GM12872 (cell line): Measurements from ENCODE around the gene PEPD.

ENCODE experiments used
- TF ChIP-seq, protein P1 (sequence below): IDR thresholded peaks from 3 replicates; pipeline ENCODE4 v1.5.1; 2011; ENCODE audit warnings: low read depth, mild to moderate bottlenecking, low read length, moderate library complexity; ENCODE audit not compliant: insufficient read depth

PEPD gene

DNA sequence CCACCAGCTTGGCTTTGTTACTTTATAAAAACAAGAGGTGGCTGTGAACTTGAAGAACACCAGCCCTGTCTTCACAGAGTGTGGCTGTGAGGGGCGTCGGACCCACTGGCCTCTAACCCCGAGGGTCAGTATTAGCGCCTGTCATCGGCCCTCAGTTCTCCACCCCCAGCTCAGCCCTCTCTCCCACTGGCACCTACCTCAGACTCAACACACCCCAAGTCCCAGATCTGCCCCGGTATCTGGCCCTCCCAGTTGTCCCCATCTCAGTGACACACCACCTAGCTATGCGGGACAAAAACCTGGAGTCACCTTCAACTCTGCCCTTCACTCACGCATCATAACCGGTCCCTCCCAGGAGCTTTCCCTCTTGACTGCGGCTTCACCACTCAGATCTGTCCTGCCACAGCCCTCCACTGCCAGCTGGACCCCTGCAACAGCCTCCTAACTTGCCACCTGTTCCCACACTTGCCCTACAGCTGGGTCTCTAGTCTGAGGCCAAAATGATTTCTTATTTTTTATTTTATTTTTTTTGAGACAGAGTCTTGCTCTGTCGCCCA lies 45.4 kb downstream of the PEPD start:
- TF ChIP-seq, protein P1, sequence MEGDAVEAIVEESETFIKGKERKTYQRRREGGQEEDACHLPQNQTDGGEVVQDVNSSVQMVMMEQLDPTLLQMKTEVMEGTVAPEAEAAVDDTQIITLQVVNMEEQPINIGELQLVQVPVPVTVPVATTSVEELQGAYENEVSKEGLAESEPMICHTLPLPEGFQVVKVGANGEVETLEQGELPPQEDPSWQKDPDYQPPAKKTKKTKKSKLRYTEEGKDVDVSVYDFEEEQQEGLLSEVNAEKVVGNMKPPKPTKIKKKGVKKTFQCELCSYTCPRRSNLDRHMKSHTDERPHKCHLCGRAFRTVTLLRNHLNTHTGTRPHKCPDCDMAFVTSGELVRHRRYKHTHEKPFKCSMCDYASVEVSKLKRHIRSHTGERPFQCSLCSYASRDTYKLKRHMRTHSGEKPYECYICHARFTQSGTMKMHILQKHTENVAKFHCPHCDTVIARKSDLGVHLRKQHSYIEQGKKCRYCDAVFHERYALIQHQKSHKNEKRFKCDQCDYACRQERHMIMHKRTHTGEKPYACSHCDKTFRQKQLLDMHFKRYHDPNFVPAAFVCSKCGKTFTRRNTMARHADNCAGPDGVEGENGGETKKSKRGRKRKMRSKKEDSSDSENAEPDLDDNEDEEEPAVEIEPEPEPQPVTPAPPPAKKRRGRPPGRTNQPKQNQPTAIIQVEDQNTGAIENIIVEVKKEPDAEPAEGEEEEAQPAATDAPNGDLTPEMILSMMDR = no peak

DNA sequence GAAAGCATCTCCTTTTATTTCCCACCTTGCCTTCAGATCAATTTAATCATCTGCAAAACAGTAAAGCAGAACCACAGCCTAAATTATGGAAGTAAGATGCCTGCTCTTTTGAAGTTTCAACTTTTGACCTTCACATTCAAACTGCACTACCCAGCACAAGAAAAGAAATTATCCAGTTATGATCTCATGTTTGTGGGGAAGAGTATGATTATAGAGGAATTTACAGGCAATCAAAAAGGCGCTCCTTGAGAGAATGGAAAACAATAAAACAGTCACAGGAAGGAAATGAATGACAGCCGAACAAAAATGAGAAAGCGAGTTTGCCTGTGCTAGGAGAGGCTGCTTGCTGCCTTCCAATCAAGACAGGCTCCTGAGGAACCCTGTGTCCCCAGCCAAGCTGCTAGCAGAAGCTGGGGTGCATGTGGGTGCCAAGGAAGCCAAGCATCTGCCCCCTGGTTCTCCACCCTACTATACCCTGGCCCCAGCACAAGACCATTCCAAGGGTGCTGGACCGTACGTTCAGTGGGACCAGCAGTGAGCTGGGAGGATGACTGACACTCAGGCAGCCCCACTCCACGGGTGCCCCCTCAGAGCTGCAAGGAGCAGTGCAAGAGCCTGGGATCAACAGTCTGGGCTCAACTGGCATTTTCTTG lies 47.8 kb downstream of the PEPD start:
- TF ChIP-seq, protein P1 = no peak

DNA sequence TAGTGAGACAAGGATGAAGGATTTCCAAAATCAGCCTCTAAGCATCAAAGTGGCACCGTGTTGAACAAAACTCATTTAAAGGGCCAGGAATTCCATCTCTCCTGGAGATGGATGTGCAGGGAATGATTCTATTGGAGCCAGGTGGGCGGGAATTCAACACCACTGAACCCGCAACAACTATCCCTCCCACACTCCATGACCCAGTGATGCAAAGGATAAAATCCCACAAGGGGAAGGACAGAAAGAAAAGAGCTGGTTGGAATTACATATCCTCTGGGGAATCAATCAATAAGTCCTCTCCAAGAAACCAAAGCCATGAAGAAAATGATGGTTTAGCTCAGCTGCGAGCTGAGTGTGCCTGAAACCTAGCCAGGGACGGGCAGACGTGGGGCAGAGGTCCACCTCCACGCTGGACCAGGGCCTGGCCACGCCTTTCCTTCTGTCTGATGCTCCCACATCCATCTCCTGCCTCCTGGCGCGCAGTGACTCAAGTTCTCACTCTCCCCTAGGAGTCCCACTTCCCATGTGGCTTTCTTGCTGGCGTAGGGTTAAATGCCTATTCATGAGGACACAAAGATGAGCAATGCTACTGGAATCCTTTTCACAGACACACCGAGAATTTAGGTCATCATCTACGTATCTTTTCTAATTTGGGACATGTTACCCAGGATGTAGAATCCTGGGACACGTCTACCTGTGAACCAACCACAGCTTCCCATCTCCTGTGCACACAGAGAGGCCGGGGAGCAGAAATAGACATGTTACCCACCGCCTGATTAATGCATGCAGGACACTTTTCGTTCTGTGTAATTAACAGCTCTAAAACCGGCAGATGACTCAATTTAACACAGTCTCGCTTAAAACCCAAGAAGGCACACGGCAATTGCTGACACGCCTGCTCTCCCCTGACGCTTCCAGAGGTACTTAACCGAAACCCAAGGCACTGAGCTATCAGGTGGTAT lies 48.6 kb downstream of the PEPD start:
- TF ChIP-seq, protein P1 = no peak

DNA sequence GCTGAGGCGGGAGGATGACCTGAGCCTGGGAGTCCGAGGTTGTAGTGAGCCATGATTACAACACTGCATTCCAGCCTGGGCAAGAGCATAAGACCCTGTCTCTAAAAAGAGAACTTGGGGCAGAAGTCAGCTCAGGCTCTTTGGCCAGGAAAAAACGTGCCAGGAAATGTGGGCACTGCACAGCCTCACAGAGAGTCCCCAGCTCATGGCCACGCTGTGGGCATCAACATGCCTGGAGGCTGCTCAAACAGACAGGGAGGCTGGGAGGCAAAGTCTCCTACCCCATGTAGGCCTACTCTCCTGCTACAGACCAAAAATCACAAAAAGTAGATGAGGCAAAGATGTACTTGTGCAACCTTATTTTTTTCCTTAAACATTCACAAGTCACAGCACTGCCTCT lies 49.4 kb downstream of the PEPD start:
- TF ChIP-seq, protein P1 = no peak

DNA sequence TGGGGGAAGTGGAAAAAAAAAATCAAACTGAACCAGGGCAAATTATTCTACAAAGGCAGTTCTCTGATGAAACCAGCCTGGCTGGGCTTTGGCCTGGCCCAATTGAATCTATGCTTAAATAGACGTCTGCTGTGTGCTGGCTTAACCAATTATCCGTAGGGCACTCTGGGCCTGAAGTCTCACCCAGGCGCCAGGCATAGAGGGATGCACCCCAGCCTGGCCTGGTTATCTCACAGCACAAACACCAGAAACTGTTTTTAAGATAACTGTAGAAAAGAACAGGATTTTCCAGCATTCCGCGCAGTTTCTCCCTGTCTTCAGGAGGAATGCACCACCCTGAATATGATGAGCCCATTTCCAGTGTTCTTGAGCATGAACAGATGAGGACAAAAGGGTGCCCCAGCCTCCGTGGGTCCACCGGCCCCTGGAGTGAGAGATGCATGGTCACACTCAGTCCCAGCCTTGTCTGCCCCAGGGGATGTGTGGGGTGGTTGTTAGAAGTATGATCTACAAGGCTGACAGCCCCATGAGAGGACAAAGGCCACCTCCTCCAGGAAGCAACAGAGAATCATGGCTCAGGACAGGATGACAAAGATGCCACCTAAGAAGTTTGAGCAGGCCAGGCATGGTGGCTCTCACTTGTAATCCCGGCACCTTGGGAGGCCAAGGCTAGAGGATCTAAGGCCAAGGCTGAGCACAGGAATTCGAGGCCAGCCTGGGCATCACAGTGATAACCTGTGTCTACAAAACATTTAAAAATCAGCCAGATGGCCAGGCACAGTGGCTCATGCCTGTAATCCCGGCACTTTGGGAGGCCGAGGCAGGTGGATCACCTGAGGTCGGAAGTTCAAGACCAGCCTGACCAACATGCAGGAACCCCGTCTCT lies 50.2 kb downstream of the PEPD start:
- TF ChIP-seq, protein P1 = no peak

DNA sequence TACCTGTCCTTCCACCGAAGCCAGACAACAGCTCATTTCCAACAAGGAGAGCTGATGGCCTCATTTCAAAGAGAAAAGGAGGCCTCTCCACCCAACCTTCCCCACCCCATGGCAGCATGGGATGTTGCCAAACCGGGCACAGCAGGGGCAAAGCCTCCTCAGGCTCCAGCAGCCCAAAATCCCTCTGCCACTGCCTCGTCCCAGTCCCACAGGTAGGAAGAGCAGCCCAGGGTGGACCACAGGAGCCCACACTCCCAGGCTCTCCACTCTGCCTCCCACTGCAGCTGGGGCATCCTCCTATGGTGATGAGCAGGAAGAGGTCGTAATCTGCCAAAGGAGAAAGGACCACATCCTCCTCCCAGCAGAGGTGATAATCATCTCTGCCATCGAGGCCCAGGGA lies 50.9 kb downstream of the PEPD start:
- TF ChIP-seq, protein P1 = no peak

DNA sequence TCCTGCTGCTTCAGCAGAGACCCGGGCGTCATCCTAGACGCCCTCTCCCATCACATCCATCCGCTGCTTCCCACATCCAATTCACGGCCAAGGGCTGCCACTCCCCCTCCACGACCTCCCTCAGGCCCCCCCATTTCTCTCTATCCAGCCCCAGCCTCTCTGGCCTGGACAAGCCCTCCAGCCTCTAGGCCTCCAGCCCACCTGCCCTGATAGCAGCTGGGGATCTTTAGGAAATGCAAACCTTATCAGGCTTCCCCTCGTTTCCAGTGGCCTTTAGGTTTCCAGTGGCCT lies 51.6 kb downstream of the PEPD start:
- TF ChIP-seq, protein P1 = no peak
